Fibroblast of villous mesenchyme (primary cell): ENCODE data around the gene C12orf60. TPM values are rescaled to one million over a fixed set of nuclear protein-coding genes. Genes with fewer than 3 reads are reported as not detected.

Source experiments
- DNase-seq: peaks from one replicate; pipeline ENCODE4 v3.0.0-alpha.2; 2010; ENCODE audit warnings: low read depth
- H3K4me3 ChIP-seq: 2 replicates; pipeline ENCODE4 v1.5.1; 2011; ENCODE audit warnings: low read depth, mild to moderate bottlenecking, low read length
- total RNA-seq: library from RNA; depleted of rRNA; stranded (reverse); fragments of >200 nt; gene quantifications from 2 replicates; pipeline ENCODE4 v1.2.3, GENCODE V29; 2012
- TF ChIP-seq, protein P1 (sequence below): IDR thresholded peaks from 2 replicates; pipeline ENCODE4 v1.5.1; 2012; ENCODE audit warnings: low read depth, mild to moderate bottlenecking, low read length; ENCODE audit not compliant: insufficient read depth

The C12orf60 gene
- total RNA-seq, 1 donor: 0.86 TPM

DNA sequence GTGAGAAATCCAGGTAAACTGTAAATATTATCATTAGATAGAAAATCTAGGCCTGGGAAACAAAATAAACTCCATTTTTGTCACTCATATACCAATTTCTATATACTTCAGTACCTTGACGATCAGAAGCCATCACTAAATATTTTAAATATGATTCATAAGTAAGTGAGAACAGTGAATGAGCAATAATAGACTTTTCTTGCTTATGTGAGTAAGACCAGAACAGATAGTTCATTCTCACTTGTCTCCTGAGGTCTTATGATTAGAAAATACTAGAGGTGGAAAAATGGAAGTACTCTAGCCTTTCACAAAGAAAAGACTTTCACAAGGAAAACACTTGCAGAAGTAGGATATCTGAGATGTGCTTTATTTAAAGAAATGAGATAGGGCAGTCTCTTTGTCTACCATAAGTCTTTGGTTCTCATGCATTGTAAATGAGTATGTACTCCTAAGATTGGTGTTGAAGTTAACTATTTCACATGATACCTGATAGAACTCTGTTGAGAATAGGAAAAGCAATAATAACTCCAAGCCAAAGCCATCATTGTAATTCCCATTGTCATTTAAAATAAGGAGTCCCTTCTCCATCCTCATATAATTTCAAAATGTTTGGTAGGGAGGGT, 20.7 kb downstream of the C12orf60 start:
- no peak overlapping the region for H3K4me3 ChIP-seq
- no peak for DNase-seq
- TF ChIP-seq, protein P1, sequence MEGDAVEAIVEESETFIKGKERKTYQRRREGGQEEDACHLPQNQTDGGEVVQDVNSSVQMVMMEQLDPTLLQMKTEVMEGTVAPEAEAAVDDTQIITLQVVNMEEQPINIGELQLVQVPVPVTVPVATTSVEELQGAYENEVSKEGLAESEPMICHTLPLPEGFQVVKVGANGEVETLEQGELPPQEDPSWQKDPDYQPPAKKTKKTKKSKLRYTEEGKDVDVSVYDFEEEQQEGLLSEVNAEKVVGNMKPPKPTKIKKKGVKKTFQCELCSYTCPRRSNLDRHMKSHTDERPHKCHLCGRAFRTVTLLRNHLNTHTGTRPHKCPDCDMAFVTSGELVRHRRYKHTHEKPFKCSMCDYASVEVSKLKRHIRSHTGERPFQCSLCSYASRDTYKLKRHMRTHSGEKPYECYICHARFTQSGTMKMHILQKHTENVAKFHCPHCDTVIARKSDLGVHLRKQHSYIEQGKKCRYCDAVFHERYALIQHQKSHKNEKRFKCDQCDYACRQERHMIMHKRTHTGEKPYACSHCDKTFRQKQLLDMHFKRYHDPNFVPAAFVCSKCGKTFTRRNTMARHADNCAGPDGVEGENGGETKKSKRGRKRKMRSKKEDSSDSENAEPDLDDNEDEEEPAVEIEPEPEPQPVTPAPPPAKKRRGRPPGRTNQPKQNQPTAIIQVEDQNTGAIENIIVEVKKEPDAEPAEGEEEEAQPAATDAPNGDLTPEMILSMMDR: no peak

DNA sequence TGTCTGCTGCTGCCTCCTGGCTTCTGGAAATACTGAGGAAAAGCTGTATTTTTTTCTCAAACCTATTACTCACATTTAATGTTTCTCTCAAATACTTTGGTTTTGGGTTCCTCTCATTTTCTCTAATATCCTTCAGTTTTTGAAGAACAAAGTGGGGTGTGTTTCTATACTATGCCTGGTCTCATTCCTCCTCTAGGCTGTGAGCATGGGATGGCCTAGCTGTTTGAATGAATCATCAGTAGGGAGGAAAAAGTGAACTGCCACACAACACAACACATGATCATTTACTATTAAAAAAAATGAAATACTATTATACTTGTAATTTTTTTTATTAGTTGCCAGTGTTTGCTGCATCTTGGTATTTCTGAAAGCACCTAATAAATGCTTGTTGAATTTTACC, 21.8 kb downstream of the C12orf60 start:
- no peak overlapping the region for H3K4me3 ChIP-seq
- TF ChIP-seq, protein P1: no peak
- DNase-seq: no peak

DNA sequence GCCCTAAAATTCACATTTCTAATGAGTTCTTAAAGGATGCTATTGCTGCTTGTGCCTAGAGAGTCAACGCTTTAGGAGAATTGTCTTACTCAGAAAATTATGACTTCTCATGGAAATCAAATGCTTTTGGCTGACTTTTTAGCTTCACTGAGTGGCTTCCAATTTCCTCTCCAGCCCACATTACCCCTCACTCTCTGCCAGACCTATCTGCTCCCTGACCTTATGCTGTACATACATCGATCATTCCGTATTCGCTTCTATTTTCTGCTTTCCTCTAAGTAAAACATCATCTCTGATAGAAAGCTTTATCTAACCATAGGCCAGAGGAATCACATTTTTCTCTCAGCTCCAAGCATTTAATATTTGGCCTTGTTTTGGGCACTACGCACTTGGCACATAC, 23.0 kb downstream of the C12orf60 start:
- DNase-seq: no peak
- TF ChIP-seq, protein P1: no peak
- no peak overlapping the region for H3K4me3 ChIP-seq

DNA sequence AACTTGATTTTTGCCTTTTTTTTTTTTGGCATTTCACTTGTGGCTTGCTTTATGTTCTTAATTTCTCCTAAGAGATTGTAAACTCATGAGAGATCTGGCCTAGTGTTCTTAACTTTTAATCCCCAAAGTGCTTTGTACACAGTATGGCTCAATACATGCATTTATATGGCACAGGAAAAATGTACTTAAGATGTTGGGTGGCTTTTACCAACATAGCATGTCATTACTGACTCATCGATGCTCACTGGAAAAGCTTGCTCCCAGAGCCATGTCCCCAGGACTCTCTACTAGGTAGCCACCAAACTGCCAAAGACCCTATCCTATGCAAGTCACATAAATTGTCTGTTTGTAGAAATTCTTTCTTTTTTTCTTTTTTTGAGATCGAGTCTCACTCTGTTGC, 23.6 kb downstream of the C12orf60 start:
- H3K4me3 ChIP-seq: no peak overlapping the region
- no peak for DNase-seq
- TF ChIP-seq, protein P1: no peak

DNA sequence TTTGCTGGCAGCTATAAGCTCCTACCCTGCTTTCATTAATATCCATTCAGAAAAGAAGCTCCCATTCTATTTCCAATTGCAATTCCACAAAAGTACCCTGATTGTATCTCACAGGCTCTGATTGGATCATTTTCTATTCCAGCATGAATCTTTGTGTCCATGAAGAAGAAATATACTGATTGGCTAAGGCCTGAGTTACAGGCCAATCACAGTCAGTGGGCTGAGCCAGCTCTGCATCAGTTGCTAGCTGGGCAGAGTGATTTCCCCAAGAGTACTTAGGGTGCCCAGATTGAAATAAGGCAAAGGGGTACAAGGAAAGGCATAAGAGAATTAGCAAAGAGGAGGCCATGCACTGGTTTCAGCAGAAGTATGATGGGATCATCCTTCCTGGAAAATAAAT, 25.4 kb downstream of the C12orf60 start:
- peak; percentile 27 for DNase-seq
- TF ChIP-seq, protein P1: no peak
- no peak overlapping the region for H3K4me3 ChIP-seq

DNA sequence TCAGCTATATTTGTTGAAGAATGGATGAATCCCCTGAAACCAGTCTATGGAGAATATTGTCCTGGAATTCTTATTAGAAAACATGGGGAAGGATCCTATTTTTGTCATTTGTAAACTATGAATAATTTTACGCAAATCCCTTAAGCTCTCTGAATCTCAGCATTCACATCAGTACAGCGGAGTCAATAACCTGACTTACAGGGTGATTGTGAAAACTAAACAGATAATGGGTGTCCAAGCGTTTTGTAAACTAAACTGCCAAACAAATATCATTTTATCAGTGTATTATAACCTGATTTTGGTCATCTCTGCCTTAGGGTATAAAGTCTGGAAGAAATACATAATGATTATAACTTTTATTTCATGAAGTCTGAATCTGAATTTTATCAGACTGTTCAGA, 29.9 kb downstream of the C12orf60 start:
- TF ChIP-seq, protein P1: no peak
- DNase-seq: peak; percentile 31
- H3K4me3 ChIP-seq: no peak overlapping the region

DNA sequence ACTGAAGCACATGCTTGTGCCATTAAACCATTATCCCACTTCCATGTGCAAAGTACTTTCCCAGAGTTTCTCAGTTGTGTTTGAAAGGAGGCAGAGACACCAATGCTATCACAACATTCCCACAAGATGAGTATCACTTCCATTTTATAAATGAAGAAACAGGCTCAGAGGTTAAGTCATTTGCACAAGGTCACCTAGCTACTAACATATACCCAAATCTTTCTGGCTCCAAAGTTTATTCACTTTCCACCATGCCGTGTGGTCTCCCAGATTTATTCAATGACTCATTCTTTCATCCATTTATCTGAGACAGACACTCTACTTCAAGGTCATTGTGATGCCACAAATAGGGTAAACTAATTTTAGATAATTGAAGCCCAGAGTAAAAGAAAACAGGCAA, 30.5 kb downstream of the C12orf60 start:
- no peak overlapping the region for H3K4me3 ChIP-seq
- peak; percentile 51 for DNase-seq
- TF ChIP-seq, protein P1: no peak
